ENCODE results near the gene TPH1. TPM values are rescaled to one million over a fixed set of nuclear protein-coding genes. Genes with fewer than 3 reads are reported as not detected.

The TPH1 gene
- total RNA-seq, 1 experiment from 2014 or later: 0.07 TPM

- no peak for TF ChIP-seq PRDM15 (CRISPR knock-in tag; IDR thresholded peaks at IDR 0.05)
- TF ChIP-seq ATF3 (CRISPR knock-in tag; conservative IDR thresholded peaks at IDR 0.05): no peak
- TF ChIP-seq E2F5 (CRISPR knock-in tag; IDR thresholded peaks at IDR 0.05): no peak
- TF ChIP-seq ETV6 (CRISPR knock-in tag; IDR thresholded peaks at IDR 0.05): no peak
Observed at GRCh38 chr11:18065572-18065971, 19.5 kb upstream of the TPH1 start (continued).

DNA sequence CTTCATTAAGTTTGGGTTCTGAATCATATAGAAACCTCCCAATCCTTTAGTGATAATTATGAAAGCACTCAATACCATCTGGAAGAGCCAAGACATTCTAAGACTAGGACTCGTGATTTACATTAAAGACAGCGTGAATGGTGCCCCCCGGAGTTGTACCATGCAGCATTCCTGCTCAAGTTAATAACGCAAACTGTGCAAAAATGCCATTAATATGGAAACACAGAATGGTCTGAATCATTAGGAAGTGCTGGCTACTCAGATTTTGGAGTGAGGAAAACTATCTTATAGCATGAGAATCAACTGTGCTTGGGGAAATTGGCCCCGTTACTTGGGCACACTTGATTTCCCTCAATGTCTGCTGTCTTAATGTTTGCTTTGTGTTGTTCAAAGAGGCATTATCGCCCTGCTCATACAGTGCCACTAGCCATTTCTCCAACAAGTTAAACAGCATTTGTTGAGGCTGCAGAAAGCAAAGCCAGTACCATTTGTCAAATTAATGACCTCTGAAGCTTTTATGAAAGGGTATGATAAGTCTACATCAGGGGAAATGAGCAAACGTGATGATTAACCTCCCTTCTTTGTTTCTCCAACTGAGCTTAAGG is 18.5 kb upstream of the TPH1 start:
- Mint-ChIP-seq H3K4me3 (no peak overlapping the region), H3K9me3 (no peaks in the 10 kb centered on the region), H3K27me3 (ENCODE audit: low read depth) (no peaks in the 10 kb centered on the region), H3K36me3 (no peaks in the 10 kb centered on the region), H3K27ac (no peak overlapping the region), H3K4me1 (0 out of 2 replicates have a peak, but pooled peaks cover 6% of the 10 kb centered on the region)
- DNase-seq (ENCODE audit: low spot score): no peak
- ChIA-PET POLR2A (no interaction called here), CTCF (interaction anchor here (0.7 kb wide), 1 partner anchor 139 kb away, joined by 3 read pairs; no protein-coding TSS in a partner anchor)
- no peak for ATAC-seq
- TF ChIP-seq FOXP1 (CRISPR knock-in tag; IDR thresholded peaks at IDR 0.05; ENCODE audit: borderline replicate concordance) (no peak), HMGA2 (CRISPR knock-in tag; IDR thresholded peaks at IDR 0.05) (no peak), ETV6 (CRISPR knock-in tag; IDR thresholded peaks at IDR 0.05) (no peak), FOXJ3 (CRISPR knock-in tag; IDR thresholded peaks at IDR 0.05; ENCODE audit: borderline replicate concordance) (no peak), ZNF138 (CRISPR knock-in tag; conservative IDR thresholded peaks at IDR 0.05) (no peak), OVOL2 (CRISPR knock-in tag; IDR thresholded peaks at IDR 0.05; ENCODE audit: borderline replicate concordance) (no peak), NR1H2 (CRISPR knock-in tag; IDR thresholded peaks at IDR 0.05) (no peak), PRDM15 (CRISPR knock-in tag; IDR thresholded peaks at IDR 0.05) (no peak), CREM (CRISPR knock-in tag; IDR thresholded peaks at IDR 0.05) (no peak), PRRX2 (CRISPR knock-in tag; IDR thresholded peaks at IDR 0.05) (no peak), ZNF512 (CRISPR knock-in tag; IDR thresholded peaks at IDR 0.05; ENCODE audit: borderline replicate concordance) (no peak), NFATC4 (CRISPR knock-in tag; IDR thresholded peaks at IDR 0.05) (no peak), SMAD4 (CRISPR knock-in tag; IDR thresholded peaks at IDR 0.05) (no peak), ZNF423 (CRISPR knock-in tag; IDR thresholded peaks at IDR 0.05) (no peak)
- TF ChIP-seq, protein P1, sequence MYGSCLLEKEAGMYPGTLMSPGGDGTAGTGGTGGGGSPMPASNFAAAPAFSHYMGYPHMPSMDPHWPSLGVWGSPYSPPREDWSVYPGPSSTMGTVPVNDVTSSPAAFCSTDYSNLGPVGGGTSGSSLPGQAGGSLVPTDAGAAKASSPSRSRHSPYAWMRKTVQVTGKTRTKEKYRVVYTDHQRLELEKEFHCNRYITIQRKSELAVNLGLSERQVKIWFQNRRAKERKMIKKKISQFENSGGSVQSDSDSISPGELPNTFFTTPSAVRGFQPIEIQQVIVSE (CRISPR knock-in tag; IDR thresholded peaks at IDR 0.05; ENCODE audit: borderline replicate concordance): no peak
